Esophagus squamous epithelium (tissue), 4 donors: Measurements from ENCODE around the gene SERINC3.

Experiments
- CTCF ChIP-seq, 6 experiments: fragments of 450-650 bp in 4 of 6; fragments of 200-600 bp in 2 of 6; sonication (generic) in 2 of 6; IDR thresholded peaks; one replicate each; pipeline ENCODE4 v1.5.1; 2016 to 2019; ENCODE audit warnings: antibody characterized with exemption in 6 of 6, mild to moderate bottlenecking in 4 of 6, moderate library complexity in 4 of 6
- POLR2A ChIP-seq, 4 donors: fragments of 450-650 bp; IDR thresholded peaks; one replicate each; pipeline ENCODE4 v1.6.1; 2017; ENCODE audit warnings: antibody characterized with exemption in 4 of 4, mild to moderate bottlenecking in 4 of 4, moderate library complexity in 3 of 4

DNA sequence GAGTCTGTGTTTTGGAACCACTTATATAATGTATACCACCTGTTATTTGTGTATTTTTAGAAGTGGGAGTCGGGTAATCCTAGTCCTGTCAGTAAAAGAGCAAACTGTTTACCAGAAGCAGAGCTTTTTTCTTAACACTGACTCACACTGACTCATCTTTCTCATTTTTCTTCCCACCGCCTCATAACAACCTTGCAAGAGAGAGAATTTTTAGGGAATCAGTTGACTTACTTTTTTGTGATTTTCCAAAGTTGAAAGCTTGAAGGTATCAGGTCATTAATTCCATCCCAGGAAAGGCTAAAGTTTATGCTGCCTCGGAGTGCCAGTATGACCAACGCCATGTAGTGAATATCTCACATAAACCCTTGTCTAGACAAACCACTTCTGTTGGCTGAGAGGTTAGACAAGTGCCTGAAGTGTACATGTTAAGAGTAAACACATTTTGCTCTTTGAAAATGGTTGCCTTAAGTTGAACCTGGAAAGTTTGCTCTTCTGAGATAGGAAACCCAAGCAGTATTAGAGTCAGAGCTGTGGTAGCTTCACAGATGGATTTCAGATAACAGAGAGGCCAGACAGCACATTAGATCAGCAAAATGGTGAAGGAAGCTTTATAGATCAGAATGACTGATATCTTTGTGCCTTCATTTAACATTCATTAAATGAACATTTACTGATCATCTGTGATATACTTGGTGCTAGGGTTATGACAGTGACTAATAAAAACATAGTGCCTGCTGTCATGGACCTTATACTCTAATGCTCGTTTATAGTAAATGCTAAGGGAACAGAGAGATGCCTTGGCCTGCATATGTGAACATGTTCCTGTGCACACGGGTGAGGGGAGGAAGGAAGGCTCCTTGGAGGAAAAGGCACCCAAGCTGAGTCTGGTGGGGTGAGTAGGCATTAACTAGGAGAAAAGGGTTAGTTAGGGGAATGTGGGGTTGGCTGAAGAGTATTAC, 31.4 kb upstream of the SERINC3 start:
- TF ChIP-seq CTCF (IDR thresholded peaks at IDR 0.05) (no peak), POLR2A (IDR thresholded peaks at IDR 0.05) (no peak)
